DND-41 (cell line): Measurements from ENCODE around the gene BCAN.

Experiments used
- ATAC-seq: fragments of 200-7000 bp; cut with Tn5 transposase; 3 replicates; pipeline ENCODE4 v1.9.1; 2021; ENCODE audit warnings: low read depth; ENCODE audit not compliant: insufficient read depth
- DNase-seq: peaks from one replicate; pipeline ENCODE4 v3.0.0-alpha.2; 2020
- H2AFZ ChIP-seq: 2 replicates; pipeline ENCODE4 v1.6.0; 2012; ENCODE audit warnings: low read depth, low read length
- H3K27ac ChIP-seq: 2 replicates; pipeline ENCODE4 v1.5.1; 2012; ENCODE audit warnings: low read length, inconsistent platforms
- H3K27me3 ChIP-seq: fragments of 200-600 bp; sonication (generic); 2 replicates; pipeline ENCODE4 v1.6.0; 2012; ENCODE audit warnings: low read length, mild to moderate bottlenecking, inconsistent platforms; ENCODE audit not compliant: insufficient read depth, poor library complexity
- H3K36me3 ChIP-seq: 2 replicates; pipeline ENCODE4 v1.5.1; 2012; ENCODE audit warnings: low read length, inconsistent platforms; ENCODE audit not compliant: insufficient read depth
- H3K4me1 ChIP-seq: 2 replicates; pipeline ENCODE4 v1.5.1; 2012; ENCODE audit warnings: mild to moderate bottlenecking, low read length; ENCODE audit not compliant: insufficient read depth
- H3K4me2 ChIP-seq: 2 replicates; pipeline ENCODE4 v1.6.0; 2012; ENCODE audit warnings: mild to moderate bottlenecking, moderate library complexity, low read length, inconsistent platforms; ENCODE audit not compliant: insufficient read depth
- H3K4me3 ChIP-seq, 2 experiments: fragments of 200-600 bp in 1 of 2; shearing (Covaris generic) in 1 of 2; 2 replicates each; pipeline ENCODE4 v1.5.1; 2012 to 2016; ENCODE audit warnings: inconsistent platforms in 2 of 2, low read length in 2 of 2, mild to moderate bottlenecking in 2 of 2, low read depth in 1 of 2, moderate library complexity in 1 of 2
- H3K79me2 ChIP-seq: 2 replicates; pipeline ENCODE4 v1.6.0; 2012; ENCODE audit warnings: low read length, inconsistent platforms; ENCODE audit not compliant: insufficient read depth
- H3K9ac ChIP-seq: 2 replicates; pipeline ENCODE4 v1.6.0; 2012; ENCODE audit warnings: low read depth, mild to moderate bottlenecking, inconsistent platforms, low read length, moderate library complexity
- H3K9me3 ChIP-seq: 2 replicates; pipeline ENCODE4 v1.5.1; 2012; ENCODE audit warnings: low read length, moderate library complexity, mild to moderate bottlenecking, inconsistent platforms; ENCODE audit not compliant: insufficient read depth, severe bottlenecking
- H4K20me1 ChIP-seq: 2 replicates; pipeline ENCODE4 v1.6.0; 2012; ENCODE audit warnings: low read length; ENCODE audit not compliant: insufficient read depth
- EZH2 ChIP-seq: IDR thresholded peaks from 3 replicates; pipeline ENCODE4 v1.6.1; 2012; ENCODE audit warnings: borderline replicate concordance, low read depth, mild to moderate bottlenecking, moderate library complexity, low read length, inconsistent platforms; ENCODE audit not compliant: severe bottlenecking
- TF ChIP-seq, protein P1 (sequence below): IDR thresholded peaks from 2 replicates; pipeline ENCODE4 v1.5.1; 2012; ENCODE audit warnings: borderline replicate concordance, low read length, moderate library complexity, mild to moderate bottlenecking; ENCODE audit not compliant: poor library complexity, severe bottlenecking; ENCODE audit errors: extremely low read depth

Gene BCAN

DNA sequence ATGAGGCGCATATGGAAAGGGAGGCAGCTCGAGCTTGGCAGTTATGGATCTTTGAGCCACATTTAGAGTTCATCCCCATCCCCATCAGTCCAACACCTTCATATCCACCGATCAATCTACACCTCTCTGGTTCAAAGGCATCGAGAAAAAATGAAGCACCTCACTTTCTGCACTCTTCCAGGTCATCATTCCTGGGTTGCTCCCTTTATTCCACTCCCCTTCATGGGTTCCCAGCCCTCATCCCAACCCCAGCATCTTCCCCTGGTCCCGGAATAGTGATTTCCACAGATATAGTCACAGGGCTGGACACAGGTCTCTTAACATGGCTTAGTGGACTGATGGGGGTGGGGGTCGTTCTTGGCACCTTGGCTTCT, 22.3 kb upstream of the BCAN start:
- Histone ChIP-seq H3K27ac (no peak overlapping the region), H3K9me3 (no peaks in the 10 kb centered on the region), H3K4me1 (no peaks in the 10 kb centered on the region), H3K4me3 (no peak overlapping the region), H4K20me1 (no peaks in the 10 kb centered on the region), H3K36me3 (no peaks in the 10 kb centered on the region), H3K4me2 (no peak overlapping the region), H3K9ac (no peak overlapping the region), H3K79me2 (no peaks in the 10 kb centered on the region), H2AFZ (no peak overlapping the region), H3K27me3 (peaks cover 7% of the 10 kb centered on the region)
- DNase-seq (no peak), ATAC-seq (no peak)
- TF ChIP-seq EZH2: no peak
- TF ChIP-seq, protein P1, sequence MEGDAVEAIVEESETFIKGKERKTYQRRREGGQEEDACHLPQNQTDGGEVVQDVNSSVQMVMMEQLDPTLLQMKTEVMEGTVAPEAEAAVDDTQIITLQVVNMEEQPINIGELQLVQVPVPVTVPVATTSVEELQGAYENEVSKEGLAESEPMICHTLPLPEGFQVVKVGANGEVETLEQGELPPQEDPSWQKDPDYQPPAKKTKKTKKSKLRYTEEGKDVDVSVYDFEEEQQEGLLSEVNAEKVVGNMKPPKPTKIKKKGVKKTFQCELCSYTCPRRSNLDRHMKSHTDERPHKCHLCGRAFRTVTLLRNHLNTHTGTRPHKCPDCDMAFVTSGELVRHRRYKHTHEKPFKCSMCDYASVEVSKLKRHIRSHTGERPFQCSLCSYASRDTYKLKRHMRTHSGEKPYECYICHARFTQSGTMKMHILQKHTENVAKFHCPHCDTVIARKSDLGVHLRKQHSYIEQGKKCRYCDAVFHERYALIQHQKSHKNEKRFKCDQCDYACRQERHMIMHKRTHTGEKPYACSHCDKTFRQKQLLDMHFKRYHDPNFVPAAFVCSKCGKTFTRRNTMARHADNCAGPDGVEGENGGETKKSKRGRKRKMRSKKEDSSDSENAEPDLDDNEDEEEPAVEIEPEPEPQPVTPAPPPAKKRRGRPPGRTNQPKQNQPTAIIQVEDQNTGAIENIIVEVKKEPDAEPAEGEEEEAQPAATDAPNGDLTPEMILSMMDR: no peak

GRCh38 chr1:156622581-156623297, 19.2 kb upstream of the BCAN start:
- DNase-seq (no peak), ATAC-seq (no peak)
- Histone ChIP-seq H3K79me2 (no peaks in the 10 kb centered on the region), H3K27me3 (peaks cover 7% of the 10 kb centered on the region), H2AFZ (no peak overlapping the region), H3K4me2 (no peak overlapping the region), H3K36me3 (no peaks in the 10 kb centered on the region), H3K9ac (no peak overlapping the region), H3K4me1 (no peaks in the 10 kb centered on the region), H3K4me3 (no peak overlapping the region), H3K9me3 (no peaks in the 10 kb centered on the region), H4K20me1 (no peaks in the 10 kb centered on the region), H3K27ac (no peak overlapping the region)
- TF ChIP-seq, protein P1: no peak
- no peak for TF ChIP-seq EZH2

DNA sequence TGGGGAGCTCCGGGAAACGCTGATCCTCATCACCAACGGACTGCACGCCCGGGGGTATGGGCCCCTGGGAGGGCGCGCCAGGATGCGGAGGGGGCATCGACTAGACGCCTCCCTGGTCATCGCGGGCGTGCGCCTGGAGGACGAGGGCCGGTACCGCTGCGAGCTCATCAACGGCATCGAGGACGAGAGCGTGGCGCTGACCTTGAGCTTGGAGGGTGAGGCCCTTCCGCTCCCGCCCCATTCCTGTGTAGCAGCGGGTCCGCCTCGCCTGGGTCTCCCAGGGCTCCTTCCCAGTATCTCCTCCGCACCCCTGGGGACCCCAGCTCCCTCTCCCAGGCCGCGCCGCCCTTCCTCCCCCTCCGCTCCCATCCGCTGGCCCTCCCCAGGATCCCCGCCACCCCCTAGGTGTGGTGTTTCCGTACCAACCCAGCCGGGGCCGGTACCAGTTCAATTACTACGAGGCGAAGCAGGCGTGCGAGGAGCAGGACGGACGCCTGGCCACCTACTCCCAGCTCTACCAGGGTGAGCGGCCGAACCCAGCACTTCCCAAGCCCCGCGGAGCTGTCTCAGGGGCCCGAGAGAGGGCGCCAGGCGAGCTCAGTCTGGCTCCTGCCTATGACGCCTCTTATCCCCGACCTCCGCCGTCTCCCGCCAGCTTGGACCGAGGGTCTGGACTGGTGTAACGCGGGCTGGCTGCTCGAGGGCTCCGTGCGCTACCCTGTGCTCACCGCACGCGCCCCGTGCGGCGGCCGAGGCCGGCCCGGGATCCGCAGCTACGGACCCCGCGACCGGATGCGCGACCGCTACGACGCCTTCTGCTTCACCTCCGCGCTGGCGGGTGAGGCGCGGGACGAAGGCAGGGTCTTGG, 17.7 kb upstream of the BCAN start:
- Histone ChIP-seq H3K27ac (no peak overlapping the region), H3K36me3 (no peaks in the 10 kb centered on the region), H3K9me3 (no peaks in the 10 kb centered on the region), H3K9ac (no peak overlapping the region), H3K27me3 (peaks cover 4% of the 10 kb centered on the region), H4K20me1 (no peaks in the 10 kb centered on the region), H3K79me2 (no peaks in the 10 kb centered on the region), H3K4me2 (no peak overlapping the region), H3K4me1 (no peaks in the 10 kb centered on the region), H3K4me3 (no peak overlapping the region), H2AFZ (no peak overlapping the region)
- TF ChIP-seq, protein P1: no peak
- no peak for TF ChIP-seq EZH2
- no peak for DNase-seq
- no peak for ATAC-seq
